Neuronal stem cell (in vitro differentiated cells): ENCODE data around the gene CAMTA1.

Source experiments
- DNase-seq: peaks from one replicate; pipeline ENCODE4 v3.0.0-alpha.2; 2013; ENCODE audit warnings: low spot score
- H2AFZ ChIP-seq: one replicate; pipeline ENCODE4 v1.6.1; 2013; ENCODE audit warnings: mild to moderate bottlenecking, low read length, inconsistent platforms
- H2AK5ac ChIP-seq: 2 replicates; pipeline ENCODE4 v1.6.1; 2013; ENCODE audit warnings: low read depth, mild to moderate bottlenecking, inconsistent platforms, low read length, moderate library complexity, mixed read lengths
- H2BK120ac ChIP-seq: 2 replicates; pipeline ENCODE4 v1.6.1; 2013; ENCODE audit warnings: low read depth, mild to moderate bottlenecking, inconsistent platforms, low read length, moderate library complexity, mixed read lengths
- H2BK12ac ChIP-seq: one replicate; pipeline ENCODE4 v1.6.1; 2013; ENCODE audit warnings: low read length, inconsistent platforms
- H2BK15ac ChIP-seq: 2 replicates; pipeline ENCODE4 v1.6.1; 2013; ENCODE audit warnings: mild to moderate bottlenecking, low read length, inconsistent platforms, mixed read lengths
- H2BK5ac ChIP-seq: one replicate; pipeline ENCODE4 v1.6.1; 2013; ENCODE audit warnings: inconsistent platforms, mild to moderate bottlenecking, low read length, moderate library complexity
- H3K14ac ChIP-seq: one replicate; pipeline ENCODE4 v1.6.1; 2013; ENCODE audit warnings: low read length, inconsistent platforms
- H3K18ac ChIP-seq: 2 replicates; pipeline ENCODE4 v1.6.1; 2013; ENCODE audit warnings: low read length, inconsistent platforms
- H3K23ac ChIP-seq: 2 replicates; pipeline ENCODE4 v1.6.1; 2013; ENCODE audit warnings: low read depth, mild to moderate bottlenecking, mixed read lengths, low read length, inconsistent platforms; ENCODE audit not compliant: poor library complexity
- H3K27ac ChIP-seq: replicated peaks from 3 replicates; pipeline ENCODE4 v1.5.1; 2013; ENCODE audit warnings: low read length, inconsistent platforms
- H3K27me3 ChIP-seq, 3 experiments: 2 replicates each; pipeline ENCODE4 v1.6.1; 2013; ENCODE audit warnings: low read length in 3 of 3, mild to moderate bottlenecking in 2 of 3, inconsistent platforms in 1 of 3, low read depth in 1 of 3, mixed read lengths in 1 of 3, moderate library complexity in 1 of 3; ENCODE audit not compliant: control insufficient read depth in 3 of 3, insufficient read depth in 3 of 3
- H3K36me3 ChIP-seq, 2 donors: replicated peaks in 1 of 2; 2 replicates each; pipeline ENCODE4 v1.6.1; 2013; ENCODE audit warnings: low read length in 2 of 2; ENCODE audit not compliant: control insufficient read depth in 2 of 2, insufficient read depth in 2 of 2
- H3K4ac ChIP-seq: 2 replicates; pipeline ENCODE4 v1.6.1; 2013; ENCODE audit warnings: inconsistent platforms, mild to moderate bottlenecking, low read length, moderate library complexity
- H3K4me1 ChIP-seq, 2 donors: 1 replicate in 1 of 2; 2 replicates in 1 of 2; pipeline ENCODE4 v1.6.1; 2013; ENCODE audit warnings: low read length in 2 of 2, low read depth in 1 of 2; ENCODE audit not compliant: control insufficient read depth in 2 of 2, insufficient read depth in 1 of 2
- H3K4me2 ChIP-seq: one replicate; pipeline ENCODE4 v1.6.1; 2013; ENCODE audit warnings: mild to moderate bottlenecking, low read length, inconsistent platforms; ENCODE audit not compliant: insufficient read depth, poor library complexity, severe bottlenecking
- H3K4me3 ChIP-seq, 2 donors: 2 replicates each; pipeline ENCODE4 v1.5.1; 2013; ENCODE audit warnings: low read length in 2 of 2, mild to moderate bottlenecking in 2 of 2, inconsistent platforms in 1 of 2, moderate library complexity in 1 of 2
- H3K79me1 ChIP-seq: one replicate; pipeline ENCODE4 v1.6.1; 2013; ENCODE audit warnings: low read depth, mild to moderate bottlenecking, inconsistent platforms, low read length, moderate library complexity
- H3K9ac ChIP-seq: one replicate; pipeline ENCODE4 v1.6.1; 2013; ENCODE audit warnings: mild to moderate bottlenecking, low read depth, low read length, inconsistent platforms; ENCODE audit not compliant: poor library complexity
- H3K9me3 ChIP-seq, 2 donors: replicated peaks in 1 of 2; 2 replicates each; pipeline versions ENCODE3 to v1.6.1; 2013; ENCODE audit warnings: low read length in 2 of 2, mild to moderate bottlenecking in 2 of 2, inconsistent platforms in 1 of 2, low read depth in 1 of 2, mixed read lengths in 1 of 2, moderate library complexity in 1 of 2; ENCODE audit not compliant: control insufficient read depth in 2 of 2, insufficient read depth in 1 of 2
- H4K8ac ChIP-seq: one replicate; pipeline ENCODE4 v1.6.1; 2013; ENCODE audit warnings: low read depth, mild to moderate bottlenecking, inconsistent platforms, low read length, moderate library complexity
- H4K91ac ChIP-seq: one replicate; pipeline ENCODE4 v1.6.1; 2013; ENCODE audit warnings: low read length, low read depth, mild to moderate bottlenecking, inconsistent platforms; ENCODE audit not compliant: poor library complexity
- WGBS, 2 donors: extraction: QIAGEN DNeasy Blood & Tissue Kit; methylation state at CpG; one replicate each; pipeline ENCODE4 v1.1.7; 2013; ENCODE audit warnings: missing lambda C conversion rate in 2 of 2, mixed read lengths in 1 of 2; ENCODE audit not compliant: insufficient read length in 2 of 2, insufficient replicate concordance in 1 of 2; ENCODE audit errors: extremely low coverage in 2 of 2; 5-methylcytosine and 5-hydroxymethylcytosine counted together

CAMTA1 gene

GRCh38 chr1:7579016-7579415, 793.8 kb downstream of the CAMTA1 start:
- no peak overlapping the region for H3K14ac ChIP-seq
- H2BK5ac ChIP-seq: no peak overlapping the region
- H2AK5ac ChIP-seq: no peak overlapping the region
- no peak overlapping the region for H3K18ac ChIP-seq
- peak overlapping the region; percentile 47 for H3K9ac ChIP-seq
- H3K23ac ChIP-seq: peak overlapping the region; percentile 60
- no peaks in the 10 kb centered on the region for H3K27me3 ChIP-seq
- no peak overlapping the region for H4K8ac ChIP-seq
- H3K36me3 ChIP-seq: no peaks in the 10 kb centered on the region
- no CpG with 5 or more reads among the region's 8 CpGs for WGBS, 2 donors
- H3K9me3 ChIP-seq: no peaks in the 10 kb centered on the region
- no peak overlapping the region for H3K27ac ChIP-seq
- no peak for DNase-seq
- no peak overlapping the region for H2AFZ ChIP-seq
- H2BK12ac ChIP-seq: no peak overlapping the region
- H2BK15ac ChIP-seq: peak overlapping the region; percentile 27
- H4K91ac ChIP-seq: no peak overlapping the region
- H3K4me3 ChIP-seq: no peak overlapping the region
- no peak overlapping the region for H2BK120ac ChIP-seq
- H3K4me2 ChIP-seq: no peak overlapping the region
- no peaks in the 10 kb centered on the region for H3K79me1 ChIP-seq
- no peak overlapping the region for H3K4ac ChIP-seq
- H3K4me1 ChIP-seq: peaks cover 0 to 3% of the 10 kb centered on the region in 2 donors

- Histone ChIP-seq H2BK120ac (no peak overlapping the region), H3K14ac (no peak overlapping the region), H2BK15ac (no peak overlapping the region), H3K79me1 (no peaks in the 10 kb centered on the region), H2AK5ac (no peak overlapping the region), H3K27me3 (no peaks in the 10 kb centered on the region), H3K4me1 (peaks cover 0 to 3% of the 10 kb centered on the region in 2 donors), H3K18ac (peak overlapping the region; percentile 65), H3K4me3 (no peak overlapping the region), H3K9me3 (no peaks in the 10 kb centered on the region), H3K4ac (no peak overlapping the region), H2BK12ac (no peak overlapping the region), H3K27ac (no peak overlapping the region), H3K9ac (no peak overlapping the region), H4K8ac (no peak overlapping the region), H2AFZ (no peak overlapping the region), H3K23ac (peak overlapping the region; percentile 67), H3K4me2 (no peak overlapping the region), H4K91ac (no peak overlapping the region), H3K36me3 (no peaks in the 10 kb centered on the region), H2BK5ac (no peak overlapping the region)
- WGBS, 2 donors: no CpG with 5 or more reads among the region's 18 CpGs
- DNase-seq: no peak
Observed at GRCh38 chr1:7579831-7580804, 794.9 kb downstream of the CAMTA1 start.

- Histone ChIP-seq H3K9ac (no peak overlapping the region), H3K4ac (no peak overlapping the region), H2BK15ac (no peak overlapping the region), H3K27ac (no peak overlapping the region), H2AFZ (no peak overlapping the region), H2BK5ac (no peak overlapping the region), H3K4me2 (no peak overlapping the region), H3K79me1 (no peaks in the 10 kb centered on the region), H3K23ac (no peak overlapping the region), H4K91ac (no peak overlapping the region), H3K18ac (no peak overlapping the region), H3K4me3 (no peak overlapping the region), H3K4me1 (peaks cover 0 to 3% of the 10 kb centered on the region in 2 donors), H2BK12ac (no peak overlapping the region), H3K36me3 (no peaks in the 10 kb centered on the region), H2AK5ac (no peak overlapping the region), H3K14ac (no peak overlapping the region), H3K9me3 (no peaks in the 10 kb centered on the region), H2BK120ac (no peak overlapping the region), H4K8ac (no peak overlapping the region), H3K27me3 (no peaks in the 10 kb centered on the region)
- DNase-seq: no peak
- no CpG with 5 or more reads among the region's 18 CpGs for WGBS, 2 donors
Observed at GRCh38 chr1:7580923-7581753, 795.9 kb downstream of the CAMTA1 start.
